MV-4-11 (cell line): ENCODE data around the gene SCAF1.
A peak's percentile ranks its signal among the peaks of the same experiment; 100 is the strongest.

Experiments
- DNase-seq: peaks from one replicate; lab custom pipeline; 2025; lab: John Stamatoyannopoulos, UW

SCAF1 gene

DNA sequence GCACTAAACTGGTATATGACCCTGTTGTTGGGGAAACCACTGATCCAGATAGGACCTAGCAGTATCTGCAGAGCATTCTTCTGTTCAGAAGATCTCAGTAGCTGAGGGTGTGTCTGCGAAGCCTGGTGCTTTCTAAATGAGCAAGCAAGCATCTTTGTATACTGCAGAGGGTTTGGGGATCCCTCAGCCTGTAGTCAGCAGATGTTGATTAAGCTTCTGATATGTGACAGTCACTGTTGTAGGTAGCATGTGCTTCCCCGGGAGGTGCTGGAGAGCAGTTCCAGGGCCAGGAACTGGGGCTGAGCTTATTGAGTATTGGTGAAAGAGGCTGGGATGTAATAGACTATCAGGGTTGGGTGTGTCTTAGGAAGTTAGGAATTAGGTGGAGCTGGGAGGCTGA is 1.5 kb downstream of the SCAF1 start:
- DNase-seq, result no peak

DNA sequence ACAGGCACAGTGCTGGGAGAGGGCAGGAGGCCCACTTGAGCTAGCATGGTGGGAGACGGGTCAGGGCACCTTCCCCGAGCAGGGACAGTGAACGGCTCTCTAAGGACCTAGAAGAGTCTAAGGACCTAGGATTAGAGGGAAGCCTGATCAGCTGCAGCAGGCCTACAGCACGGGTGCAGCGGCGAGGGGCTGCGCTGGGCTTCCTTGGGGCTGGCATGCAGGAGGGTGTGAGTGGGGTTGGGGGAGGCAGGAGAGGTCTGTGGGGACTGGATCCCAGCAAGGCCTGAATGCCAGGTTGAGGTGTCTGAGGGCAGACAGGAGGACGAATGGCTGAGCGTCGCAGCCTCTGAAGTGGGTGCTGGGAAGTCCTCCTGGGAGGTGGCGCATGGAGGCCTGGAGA is 3.6 kb downstream of the SCAF1 start:
- DNase-seq, result no peak

DNA sequence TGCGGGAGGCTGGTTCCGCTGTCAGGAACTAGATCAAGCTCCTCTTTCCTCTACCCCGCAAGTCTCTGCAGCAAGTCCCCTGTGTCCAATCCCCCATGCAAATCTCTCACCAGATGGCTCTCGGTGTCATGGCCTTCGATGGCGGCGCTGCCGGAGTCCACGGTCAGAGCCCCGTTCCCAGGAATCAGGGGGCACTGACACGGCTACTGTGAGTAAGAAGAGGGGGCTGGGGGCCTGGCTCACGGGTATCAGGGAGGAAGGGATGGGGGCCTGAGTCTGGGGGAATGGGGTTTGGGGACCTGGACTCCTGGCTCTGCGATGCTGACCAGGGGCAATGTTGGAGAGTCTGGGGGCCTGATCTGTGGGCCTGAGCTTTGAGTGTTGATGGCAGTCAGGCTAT is 4.0 kb downstream of the SCAF1 start:
- no peak for DNase-seq

DNA sequence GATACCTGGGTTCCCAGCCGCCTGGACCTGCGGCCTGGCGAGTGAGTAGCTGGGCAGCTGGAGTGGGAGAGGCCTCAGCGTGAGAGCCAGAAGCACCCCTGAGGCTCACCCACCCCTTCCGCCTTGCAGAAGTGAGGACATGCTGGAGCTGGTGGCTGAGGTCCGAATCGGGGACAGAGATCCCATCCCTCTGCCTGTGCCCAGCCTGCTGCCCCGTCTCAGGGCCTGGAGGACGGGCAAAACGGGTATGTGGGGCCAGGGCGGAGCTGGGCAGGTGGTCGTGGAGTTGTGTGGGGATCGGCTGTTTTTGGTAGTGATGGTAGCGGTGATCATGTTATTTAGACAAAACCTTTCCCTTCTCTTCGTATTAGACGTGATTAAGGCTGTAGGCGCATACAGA is 4.6 kb downstream of the SCAF1 start:
- DNase-seq, result no peak

DNA sequence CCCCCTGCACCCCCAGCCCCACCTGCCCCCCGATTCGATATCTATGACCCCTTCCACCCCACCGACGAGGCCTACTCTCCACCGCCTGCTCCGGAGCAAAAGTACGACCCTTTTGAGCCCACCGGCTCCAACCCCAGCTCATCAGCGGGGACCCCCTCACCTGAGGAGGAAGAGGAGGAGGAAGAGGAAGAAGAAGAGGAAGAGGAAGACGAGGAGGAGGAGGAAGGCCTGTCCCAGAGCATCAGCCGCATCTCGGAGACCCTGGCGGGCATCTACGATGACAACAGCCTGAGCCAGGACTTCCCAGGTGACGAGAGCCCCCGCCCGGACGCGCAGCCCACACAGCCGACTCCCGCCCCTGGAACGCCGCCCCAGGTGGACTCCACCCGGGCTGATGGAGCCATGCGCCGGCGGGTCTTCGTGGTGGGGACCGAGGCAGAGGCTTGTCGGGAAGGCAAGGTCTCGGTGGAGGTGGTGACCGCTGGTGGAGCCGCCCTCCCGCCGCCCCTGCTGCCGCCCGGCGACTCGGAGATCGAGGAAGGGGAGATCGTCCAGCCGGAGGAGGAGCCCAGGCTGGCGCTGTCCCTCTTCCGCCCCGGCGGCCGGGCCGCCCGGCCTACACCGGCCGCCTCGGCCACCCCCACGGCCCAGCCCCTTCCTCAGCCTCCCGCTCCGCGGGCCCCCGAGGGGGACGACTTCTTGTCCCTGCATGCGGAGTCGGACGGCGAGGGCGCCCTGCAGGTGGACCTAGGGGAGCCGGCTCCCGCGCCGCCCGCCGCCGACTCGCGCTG is 9.2 kb downstream of the SCAF1 start:
- DNase-seq, result no peak

DNA sequence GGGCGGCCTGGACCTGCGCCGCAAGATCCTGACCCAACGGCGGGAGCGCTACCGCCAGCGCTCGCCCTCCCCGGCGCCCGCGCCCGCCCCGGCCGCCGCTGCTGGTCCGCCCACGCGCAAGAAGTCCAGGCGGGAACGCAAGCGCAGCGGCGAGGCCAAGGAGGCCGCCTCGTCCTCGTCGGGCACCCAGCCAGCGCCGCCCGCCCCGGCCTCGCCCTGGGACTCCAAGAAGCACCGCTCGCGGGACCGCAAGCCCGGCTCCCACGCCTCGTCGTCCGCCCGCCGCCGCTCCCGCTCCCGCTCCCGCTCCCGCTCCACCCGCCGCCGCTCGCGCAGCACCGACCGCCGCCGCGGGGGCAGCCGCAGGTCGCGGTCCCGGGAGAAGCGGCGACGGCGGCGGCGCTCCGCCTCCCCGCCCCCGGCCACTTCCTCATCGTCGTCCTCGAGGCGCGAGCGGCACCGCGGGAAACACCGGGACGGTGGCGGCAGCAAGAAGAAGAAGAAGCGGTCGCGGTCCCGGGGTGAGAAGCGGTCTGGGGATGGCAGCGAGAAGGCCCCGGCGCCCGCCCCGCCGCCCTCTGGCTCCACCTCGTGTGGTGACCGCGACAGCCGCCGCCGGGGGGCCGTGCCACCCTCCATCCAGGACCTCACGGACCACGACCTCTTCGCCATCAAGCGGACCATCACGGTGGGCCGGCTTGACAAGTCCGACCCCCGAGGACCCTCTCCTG is 10.0 kb downstream of the SCAF1 start:
- DNase-seq, result no peak

DNA sequence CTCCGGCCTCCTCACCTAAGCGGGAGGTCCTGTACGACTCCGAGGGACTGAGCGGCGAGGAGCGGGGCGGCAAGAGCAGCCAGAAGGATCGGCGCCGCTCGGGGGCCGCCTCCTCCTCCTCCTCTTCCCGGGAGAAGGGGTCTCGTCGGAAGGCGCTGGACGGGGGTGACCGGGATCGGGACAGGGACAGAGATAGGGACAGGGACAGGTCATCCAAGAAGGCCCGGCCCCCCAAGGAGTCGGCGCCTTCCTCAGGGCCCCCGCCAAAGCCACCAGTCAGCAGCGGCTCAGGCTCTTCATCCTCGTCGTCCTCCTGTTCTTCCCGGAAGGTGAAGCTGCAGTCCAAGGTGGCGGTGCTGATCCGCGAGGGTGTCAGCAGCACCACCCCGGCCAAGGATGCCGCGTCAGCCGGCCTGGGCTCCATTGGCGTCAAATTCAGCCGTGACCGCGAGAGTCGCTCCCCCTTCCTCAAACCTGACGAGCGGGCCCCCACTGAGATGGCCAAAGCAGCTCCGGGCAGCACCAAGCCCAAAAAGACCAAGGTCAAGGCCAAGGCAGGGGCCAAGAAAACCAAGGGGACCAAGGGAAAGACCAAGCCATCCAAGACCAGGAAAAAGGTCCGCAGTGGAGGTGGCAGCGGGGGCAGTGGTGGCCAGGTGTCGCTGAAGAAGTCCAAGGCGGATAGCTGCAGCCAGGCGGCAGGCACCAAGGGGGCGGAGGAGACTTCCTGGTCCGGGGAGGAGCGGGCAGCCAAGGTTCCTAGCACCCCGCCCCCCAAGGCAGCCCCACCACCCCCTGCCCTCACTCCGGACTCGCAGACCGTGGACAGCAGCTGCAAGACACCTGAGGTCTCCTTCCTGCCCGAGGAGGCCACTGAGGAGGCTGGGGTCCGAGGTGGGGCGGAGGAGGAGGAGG is 10.8 kb downstream of the SCAF1 start:
- no peak for DNase-seq

DNA sequence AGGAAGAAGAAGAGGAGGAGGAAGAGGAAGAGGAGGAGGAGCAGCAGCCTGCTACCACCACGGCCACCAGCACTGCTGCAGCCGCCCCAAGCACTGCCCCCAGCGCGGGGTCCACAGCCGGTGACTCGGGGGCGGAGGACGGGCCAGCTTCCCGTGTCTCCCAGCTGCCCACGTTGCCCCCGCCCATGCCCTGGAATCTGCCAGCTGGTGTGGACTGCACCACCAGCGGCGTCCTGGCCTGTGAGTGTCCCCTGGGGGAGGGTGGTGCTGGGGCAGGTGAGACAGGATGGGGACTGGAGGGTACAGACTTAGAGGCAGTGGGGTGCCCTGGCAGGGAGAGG is 11.4 kb downstream of the SCAF1 start:
- DNase-seq, result no peak

DNA sequence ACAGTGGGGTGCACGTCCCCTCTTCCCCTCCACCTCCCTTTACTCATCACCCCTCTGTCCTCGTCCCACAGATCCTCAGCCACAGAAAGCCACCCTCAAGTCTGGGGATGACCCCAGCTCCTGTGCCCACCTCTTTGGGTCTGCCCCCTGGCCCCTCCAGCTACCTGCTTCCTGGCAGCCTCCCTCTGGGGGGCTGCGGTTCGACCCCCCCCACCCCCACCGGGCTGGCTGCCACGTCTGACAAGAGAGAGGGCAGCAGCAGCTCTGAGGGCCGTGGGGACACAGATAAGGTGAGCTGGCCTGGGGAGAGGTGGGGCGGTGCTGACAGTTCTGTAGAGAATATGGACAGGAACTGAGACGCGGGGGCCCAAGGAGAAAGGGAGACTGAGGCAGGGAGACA is 12.6 kb downstream of the SCAF1 start:
- DNase-seq, result no peak

DNA sequence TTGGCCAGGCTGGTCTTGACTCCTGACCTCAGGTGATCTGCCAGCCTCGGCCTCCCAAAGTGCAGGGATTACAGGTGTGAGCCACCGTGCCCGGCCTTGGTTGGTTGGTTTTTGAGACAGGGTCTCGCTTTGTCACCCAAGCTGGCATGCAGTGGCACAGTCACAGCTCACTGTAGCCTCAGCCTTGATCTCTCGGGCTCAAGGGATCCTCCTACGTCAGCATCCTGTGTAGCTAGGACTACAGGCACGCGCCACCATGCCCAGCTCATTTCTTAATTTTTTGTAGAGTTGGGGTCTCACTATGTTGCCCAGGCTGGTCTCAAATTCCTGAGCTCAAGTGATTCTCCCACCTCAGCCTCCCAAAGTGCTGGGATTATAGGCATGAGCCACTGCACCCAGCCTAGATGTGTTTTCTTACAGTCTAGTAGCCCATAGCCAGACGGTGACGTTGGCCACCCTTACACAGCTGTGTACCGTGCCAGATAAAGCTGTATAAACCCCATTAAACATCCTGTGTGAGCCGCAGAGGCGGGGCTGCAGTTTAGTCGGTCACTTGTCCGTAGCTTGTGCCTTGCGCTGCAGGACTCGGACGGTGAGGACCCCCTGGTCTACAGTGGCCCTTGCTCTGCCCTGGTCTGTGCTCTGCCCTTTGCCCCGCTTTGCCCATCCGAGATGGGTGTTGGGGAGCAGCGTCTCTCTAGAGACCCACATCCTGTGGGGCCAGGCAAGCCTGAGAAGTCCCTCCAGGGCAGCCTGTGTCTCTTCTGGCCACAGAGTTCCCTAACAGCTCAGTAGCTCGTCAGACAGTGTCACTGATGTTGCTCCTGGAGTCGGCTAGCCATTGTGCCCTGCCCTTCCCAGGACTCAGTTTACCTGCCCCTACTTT is 13.8 kb downstream of the SCAF1 start:
- DNase-seq, result no peak

DNA sequence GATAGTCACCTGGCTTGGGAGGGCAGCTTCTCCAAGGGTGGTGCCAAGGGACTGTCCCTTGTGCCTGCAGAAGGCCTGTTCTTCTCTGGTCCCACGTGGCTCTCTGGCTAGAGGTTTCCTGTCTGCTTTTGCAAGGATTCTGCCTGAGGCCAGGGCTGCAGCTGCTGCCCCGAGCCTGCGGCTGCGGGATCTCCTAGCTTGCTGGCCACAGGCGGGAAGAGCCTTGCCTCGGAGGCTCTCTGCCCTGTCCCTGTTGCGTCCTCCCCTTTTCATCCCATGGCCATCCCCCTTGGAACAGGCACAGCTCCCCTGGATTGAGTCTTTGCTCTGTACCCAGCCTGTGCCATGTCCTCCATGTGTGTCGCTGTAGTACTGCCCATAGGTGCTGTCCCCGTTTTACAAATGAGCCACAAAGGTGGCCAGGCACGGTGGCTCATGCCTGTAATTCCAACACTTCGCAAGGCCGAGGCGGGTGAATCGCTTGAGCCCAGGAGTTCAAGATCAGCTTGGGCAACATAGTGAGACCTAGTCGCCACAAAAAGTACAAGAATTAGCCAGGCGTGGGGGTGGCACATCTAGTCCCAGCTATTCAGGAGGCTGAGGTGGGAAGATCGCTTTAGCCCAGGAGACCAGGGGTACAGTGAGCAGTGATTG is 14.6 kb downstream of the SCAF1 start:
- no peak for DNase-seq

DNA sequence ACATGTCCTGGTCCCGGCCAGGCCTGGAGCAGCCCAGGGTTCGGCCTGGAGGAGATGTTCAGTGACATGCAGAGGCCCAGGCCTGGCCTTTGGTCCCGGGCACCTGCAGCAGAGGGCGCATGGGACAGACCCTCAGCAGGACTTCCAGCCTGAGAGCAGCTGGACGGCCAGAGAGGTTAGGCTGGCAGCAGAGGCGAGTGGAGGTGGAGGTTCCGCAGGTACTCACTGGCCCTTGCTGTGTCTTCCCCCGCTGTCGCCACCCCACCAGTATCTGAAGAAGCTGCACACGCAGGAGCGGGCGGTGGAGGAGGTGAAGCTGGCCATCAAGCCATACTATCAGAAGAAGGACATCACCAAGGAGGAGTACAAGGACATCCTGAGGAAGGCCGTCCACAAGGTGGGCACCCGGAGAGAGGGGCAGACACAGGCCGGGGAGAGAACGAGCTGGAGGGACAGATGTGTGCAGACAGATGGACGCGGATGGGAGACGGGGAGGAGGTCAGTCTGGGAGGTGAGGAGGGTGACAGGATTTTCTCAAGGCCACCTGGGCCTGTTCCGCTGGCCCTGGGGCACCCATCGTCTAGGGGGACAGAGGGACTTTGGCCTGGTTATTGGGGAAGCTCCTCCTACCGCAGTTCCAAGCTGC is 15.6 kb downstream of the SCAF1 start:
- DNase-seq, result no peak

DNA sequence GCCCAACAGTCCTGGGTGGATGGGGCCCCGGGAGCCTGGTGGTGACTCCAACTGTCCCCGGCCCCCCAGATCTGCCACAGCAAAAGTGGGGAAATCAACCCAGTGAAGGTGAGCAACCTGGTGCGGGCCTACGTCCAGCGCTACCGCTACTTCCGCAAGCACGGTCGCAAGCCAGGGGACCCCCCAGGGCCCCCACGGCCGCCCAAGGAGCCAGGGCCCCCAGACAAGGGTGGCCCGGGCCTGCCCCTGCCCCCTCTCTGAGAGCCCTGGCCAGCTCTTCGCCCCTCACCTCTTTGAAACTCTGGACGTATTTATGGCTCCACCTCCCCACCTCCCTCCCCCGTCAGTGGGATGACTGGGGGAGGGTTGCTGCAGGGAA is 16.1 kb downstream of the SCAF1 start:
- no peak for DNase-seq

DNA sequence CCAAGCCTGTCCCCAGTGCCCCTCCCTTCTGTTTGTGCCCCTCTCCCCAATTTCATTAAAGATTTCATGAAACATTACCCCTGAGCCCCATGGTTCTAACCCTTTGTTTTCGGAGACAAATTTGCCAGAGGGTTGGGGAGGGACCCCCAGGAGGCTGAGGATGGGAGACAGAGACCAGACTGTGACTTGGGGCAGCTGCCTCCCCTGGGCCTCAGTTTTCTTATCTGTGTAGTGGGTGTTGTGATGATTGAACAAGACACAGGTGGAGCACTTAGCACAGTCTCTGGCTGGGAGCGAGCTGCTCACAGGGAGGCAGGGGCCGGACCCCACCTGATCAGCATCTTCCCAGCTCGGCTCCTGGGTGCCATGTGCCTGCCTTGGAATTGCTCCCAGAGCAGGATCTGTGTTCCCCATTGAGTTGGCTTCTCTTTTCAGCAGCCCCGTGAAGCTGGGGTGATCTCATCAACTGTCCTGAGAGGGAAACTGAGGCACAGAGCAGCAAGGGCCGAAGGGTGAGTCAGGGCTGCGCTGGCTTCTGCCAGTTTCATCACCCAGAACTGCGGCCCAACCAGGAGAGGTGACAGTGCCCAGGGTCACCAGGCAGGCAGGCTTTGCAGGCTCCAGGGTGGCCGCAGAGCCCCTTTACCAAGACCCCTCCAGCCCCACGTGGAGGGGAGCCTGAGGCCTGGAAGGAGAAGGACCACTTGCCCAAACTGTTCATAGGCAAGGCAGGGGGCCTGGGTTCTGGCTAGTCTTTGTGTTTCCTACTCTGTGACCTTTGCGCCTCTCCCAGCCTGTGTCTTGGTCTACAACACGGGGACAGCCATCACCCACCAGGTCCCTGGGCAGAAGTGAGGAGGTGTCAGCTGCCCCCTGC is 16.8 kb downstream of the SCAF1 start:
- DNase-seq, result no peak

DNA sequence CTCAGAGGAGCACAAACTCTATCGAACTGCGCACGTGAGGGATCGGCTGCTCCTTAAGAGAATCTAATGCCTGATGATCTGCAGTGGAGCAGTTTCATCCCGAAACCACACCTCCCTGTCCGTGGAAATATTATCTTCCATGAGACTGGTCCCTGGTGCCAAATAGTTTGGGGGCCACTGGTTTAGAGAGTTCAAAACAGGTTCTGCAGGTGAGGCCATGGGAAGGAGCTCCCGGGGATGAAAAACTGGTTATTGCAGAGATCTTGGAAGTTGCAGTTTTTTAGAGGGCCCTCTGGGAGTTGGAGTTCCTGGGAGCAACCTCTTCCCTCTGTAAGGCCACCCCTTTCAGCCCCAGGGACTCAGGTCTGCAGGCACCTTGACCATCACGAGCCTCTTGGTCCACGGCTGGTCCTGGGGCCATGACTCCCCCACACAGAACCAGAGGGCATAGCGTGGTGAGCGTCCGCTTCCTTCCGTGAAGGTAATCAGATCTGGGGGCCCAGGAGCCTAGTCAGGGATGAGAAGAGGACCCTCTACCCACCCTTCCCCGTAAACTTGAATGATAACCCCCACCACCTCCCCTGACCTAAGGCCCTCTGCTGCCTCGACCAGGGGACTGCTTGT is 18.4 kb downstream of the SCAF1 start:
- no peak for DNase-seq

DNA sequence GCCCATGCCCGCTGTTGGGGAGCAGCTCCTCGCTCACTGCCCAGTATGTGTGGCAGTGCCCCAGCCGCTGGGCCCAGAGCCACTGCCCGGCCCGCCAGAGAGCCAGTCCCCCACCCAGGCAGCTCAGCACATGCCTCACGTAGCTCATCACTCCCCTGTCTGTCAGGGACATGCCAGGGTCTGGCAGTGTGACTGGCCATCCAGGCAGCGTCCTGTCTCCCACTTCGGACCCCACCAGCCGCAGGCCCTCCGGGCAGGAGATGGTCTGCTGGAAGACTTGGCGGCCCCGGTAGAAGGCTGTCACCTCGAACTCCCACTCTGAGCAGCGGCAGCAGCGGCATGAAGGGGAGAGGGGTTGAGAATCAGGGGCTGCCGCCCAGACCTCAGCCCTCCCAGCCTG is 20.0 kb downstream of the SCAF1 start:
- no peak for DNase-seq

DNA sequence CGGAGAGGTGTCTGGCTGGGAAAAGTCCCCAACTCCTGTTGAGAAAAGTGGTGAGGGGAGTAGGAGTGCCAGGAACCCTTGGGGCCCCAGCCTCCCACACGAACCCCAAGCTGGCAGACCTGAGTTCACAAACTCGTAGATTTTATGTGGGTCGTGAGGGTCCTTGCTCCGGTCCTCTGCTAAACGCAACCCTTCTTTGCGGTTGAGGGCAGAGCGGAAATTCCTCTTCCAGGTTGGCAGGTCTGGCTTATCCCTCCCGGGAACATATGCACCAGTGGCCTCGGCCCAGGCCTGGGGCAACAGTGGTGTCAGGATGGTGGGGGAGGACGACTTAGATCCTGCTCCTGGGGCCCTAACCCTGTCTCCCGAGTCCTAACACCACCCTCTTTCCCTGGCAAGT is 21.2 kb downstream of the SCAF1 start:
- no peak for DNase-seq

DNA sequence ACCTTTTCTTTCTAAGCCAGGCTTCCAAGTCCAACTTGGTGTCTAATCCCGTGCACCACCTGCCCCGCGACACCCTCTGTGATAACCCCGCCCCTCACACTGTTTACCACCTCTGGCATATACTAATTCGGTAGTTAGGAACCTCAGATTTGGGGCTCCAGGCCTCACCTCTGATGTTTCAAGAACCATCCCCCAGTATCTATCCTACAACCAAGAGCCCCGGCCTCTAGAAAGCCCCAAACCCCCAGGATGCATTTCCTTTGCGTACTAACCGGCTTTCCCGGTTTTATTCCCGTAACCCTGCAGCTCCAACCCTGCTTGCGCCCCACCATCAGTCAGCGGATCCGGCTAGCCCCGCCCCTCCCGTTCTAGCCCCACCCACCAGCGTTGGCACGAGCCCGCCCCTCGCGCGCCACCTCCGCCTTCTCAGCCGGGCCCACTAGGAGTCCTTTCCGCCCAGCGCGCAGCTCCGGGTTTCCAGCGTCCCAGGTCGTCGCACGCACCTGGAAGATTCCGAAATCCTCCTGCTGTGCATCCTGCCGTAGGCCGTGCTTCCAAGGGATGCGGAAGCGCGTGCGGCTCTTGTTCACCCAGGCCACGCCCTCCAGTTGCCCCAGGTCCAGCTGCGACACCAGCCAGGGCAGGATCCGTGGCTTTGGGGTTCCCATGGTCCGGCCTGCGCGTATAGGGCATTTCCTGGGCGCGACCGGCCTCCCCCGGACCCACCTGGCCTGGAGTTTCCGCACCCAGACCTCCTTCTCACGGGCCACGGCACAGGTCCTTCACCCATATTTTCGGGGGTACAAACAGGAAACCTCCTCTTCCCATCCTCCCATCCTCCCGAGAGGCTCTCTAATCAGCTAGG is 22.4 kb downstream of the SCAF1 start:
- DNase-seq, result peak; percentile 66

DNA sequence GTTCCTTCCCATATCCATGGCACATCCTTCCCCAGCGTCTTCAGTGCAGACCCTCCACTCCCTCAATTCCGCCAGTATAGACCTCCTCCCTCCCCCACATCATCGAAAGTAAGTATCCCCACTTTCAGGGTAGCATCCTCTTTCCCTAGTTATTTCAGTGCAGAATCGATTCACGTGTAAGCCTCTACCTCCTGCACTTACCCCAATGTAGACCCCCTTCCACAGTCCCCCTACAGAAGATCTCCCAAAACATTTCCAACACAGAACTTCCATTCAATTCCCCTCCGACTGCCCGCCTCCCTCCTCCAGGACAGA is 23.0 kb downstream of the SCAF1 start:
- DNase-seq, result no peak
